Measurements from ENCODE around the gene ARL8A. TPM values are rescaled to one million over a fixed set of nuclear protein-coding genes. Genes with fewer than 3 reads are reported as not detected.
"Not testable (repeated sequence)": the region's sequence is repeated elsewhere in the genome, so short reads cannot be mapped to it uniquely, and the experiment has no call there.

Gene ARL8A
- polyA plus RNA-seq, 1 donor (not counting 4 experiments of a cell fraction or from before 2014, with no cell fraction given), result 58.6 TPM

- Histone ChIP-seq H2AFZ (ENCODE audit: control insufficient read depth, low read length) (no peak overlapping the region), H3K27me3 (ENCODE audit: control insufficient read depth, extremely low read depth, insufficient read depth, low read length) (no peaks in the 10 kb centered on the region), H3K9ac (ENCODE audit: control insufficient read depth, extremely low read depth, insufficient read depth, low read length) (no peak overlapping the region), H3K27ac (ENCODE audit: control insufficient read depth, insufficient read depth, low read length) (no peak overlapping the region), H3K36me3 (ENCODE audit: control insufficient read depth in 2 of 2, extremely low read depth in 1 of 2, insufficient read depth in 2 of 2, low read length in 2 of 2) (peaks cover 0 to 1% of the 10 kb centered on the region in 2 experiments), H3K9me1 (ENCODE audit: control insufficient read depth, extremely low read depth, insufficient read depth, low read length) (no peaks in the 10 kb centered on the region), H3K4me2 (ENCODE audit: control insufficient read depth, extremely low read depth, insufficient read depth, low read depth, low read length) (no peak overlapping the region), H3K9me3 (ENCODE audit: control insufficient read depth, low read depth, low read length) (no peaks in the 10 kb centered on the region), H3K4me3 (ENCODE audit: control insufficient read depth in 2 of 3, extremely low read depth in 1 of 3, insufficient read depth in 2 of 3, low read depth in 1 of 3, low read length in 3 of 3) (no peak overlapping the region), H3K79me2 (ENCODE audit: control insufficient read depth, insufficient read depth, low read length) (peaks cover 24% of the 10 kb centered on the region), H4K20me1 (ENCODE audit: control insufficient read depth, extremely low read depth, insufficient read depth, low read length) (no peaks in the 10 kb centered on the region), H3K4me1 (ENCODE audit: control insufficient read depth, extremely low read depth, insufficient read depth, low read length) (peaks cover 14% of the 10 kb centered on the region)
- no peak for FAIRE-seq
- no peak for DNase-seq (ENCODE audit: low read depth, low spot score)
- TF ChIP-seq EZH2 (IDR thresholded peaks at IDR 0.05; ENCODE audit: low read length), result no peak
- TF ChIP-seq, protein P1, sequence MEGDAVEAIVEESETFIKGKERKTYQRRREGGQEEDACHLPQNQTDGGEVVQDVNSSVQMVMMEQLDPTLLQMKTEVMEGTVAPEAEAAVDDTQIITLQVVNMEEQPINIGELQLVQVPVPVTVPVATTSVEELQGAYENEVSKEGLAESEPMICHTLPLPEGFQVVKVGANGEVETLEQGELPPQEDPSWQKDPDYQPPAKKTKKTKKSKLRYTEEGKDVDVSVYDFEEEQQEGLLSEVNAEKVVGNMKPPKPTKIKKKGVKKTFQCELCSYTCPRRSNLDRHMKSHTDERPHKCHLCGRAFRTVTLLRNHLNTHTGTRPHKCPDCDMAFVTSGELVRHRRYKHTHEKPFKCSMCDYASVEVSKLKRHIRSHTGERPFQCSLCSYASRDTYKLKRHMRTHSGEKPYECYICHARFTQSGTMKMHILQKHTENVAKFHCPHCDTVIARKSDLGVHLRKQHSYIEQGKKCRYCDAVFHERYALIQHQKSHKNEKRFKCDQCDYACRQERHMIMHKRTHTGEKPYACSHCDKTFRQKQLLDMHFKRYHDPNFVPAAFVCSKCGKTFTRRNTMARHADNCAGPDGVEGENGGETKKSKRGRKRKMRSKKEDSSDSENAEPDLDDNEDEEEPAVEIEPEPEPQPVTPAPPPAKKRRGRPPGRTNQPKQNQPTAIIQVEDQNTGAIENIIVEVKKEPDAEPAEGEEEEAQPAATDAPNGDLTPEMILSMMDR (optimal IDR thresholded peaks at IDR 0.05 in 1 of 3, IDR thresholded peaks at IDR 0.05 in 1 of 3, conservative IDR thresholded peaks at IDR 0.05 in 1 of 3; ENCODE audit: extremely low read depth in 1 of 3, insufficient read depth in 2 of 3, low read length in 3 of 3), result no peak
- dilution Hi-C loops (cut with MboI; ENCODE audit: extremely low pct_ligation_motif_present, low sequenced_read_pairs), result no loop called here
Observed at GRCh38 chr1:202146993-202147392, 2.5 kb upstream of the ARL8A start.

GRCh38 chr1:202146279-202146678, 1.7 kb upstream of the ARL8A start:
- peaks cover 31% of the 10 kb centered on the region for H3K79me2 ChIP-seq (ENCODE audit: control insufficient read depth, insufficient read depth, low read length)
- no peak overlapping the region for H2AFZ ChIP-seq (ENCODE audit: control insufficient read depth, low read length)
- no peaks in the 10 kb centered on the region for H3K9me3 ChIP-seq (ENCODE audit: control insufficient read depth, low read depth, low read length)
- no peaks in the 10 kb centered on the region for H4K20me1 ChIP-seq (ENCODE audit: control insufficient read depth, extremely low read depth, insufficient read depth, low read length)
- peaks cover 14% of the 10 kb centered on the region for H3K4me1 ChIP-seq (ENCODE audit: control insufficient read depth, extremely low read depth, insufficient read depth, low read length)
- H3K27ac ChIP-seq (ENCODE audit: control insufficient read depth, insufficient read depth, low read length), result no peak overlapping the region
- no peak overlapping the region for H3K4me3 ChIP-seq (ENCODE audit: control insufficient read depth in 2 of 3, extremely low read depth in 1 of 3, insufficient read depth in 2 of 3, low read depth in 1 of 3, low read length in 3 of 3)
- H3K9me1 ChIP-seq (ENCODE audit: control insufficient read depth, extremely low read depth, insufficient read depth, low read length), result no peaks in the 10 kb centered on the region
- no peak overlapping the region for H3K9ac ChIP-seq (ENCODE audit: control insufficient read depth, extremely low read depth, insufficient read depth, low read length)
- DNase-seq (ENCODE audit: low read depth, low spot score) (no peak), FAIRE-seq (no peak)
- dilution Hi-C loops (cut with MboI; ENCODE audit: extremely low pct_ligation_motif_present, low sequenced_read_pairs), result no loop called here
- no peaks in the 10 kb centered on the region for H3K27me3 ChIP-seq (ENCODE audit: control insufficient read depth, extremely low read depth, insufficient read depth, low read length)
- TF ChIP-seq, protein P1 (optimal IDR thresholded peaks at IDR 0.05 in 1 of 3, IDR thresholded peaks at IDR 0.05 in 1 of 3, conservative IDR thresholded peaks at IDR 0.05 in 1 of 3; ENCODE audit: extremely low read depth in 1 of 3, insufficient read depth in 2 of 3, low read length in 3 of 3), result no peak
- TF ChIP-seq EZH2 (IDR thresholded peaks at IDR 0.05; ENCODE audit: low read length), result no peak
- H3K4me2 ChIP-seq (ENCODE audit: control insufficient read depth, extremely low read depth, insufficient read depth, low read depth, low read length), result no peak overlapping the region
- peaks cover 0 to 1% of the 10 kb centered on the region in 2 experiments for H3K36me3 ChIP-seq (ENCODE audit: control insufficient read depth in 2 of 2, extremely low read depth in 1 of 2, insufficient read depth in 2 of 2, low read length in 2 of 2)

DNA sequence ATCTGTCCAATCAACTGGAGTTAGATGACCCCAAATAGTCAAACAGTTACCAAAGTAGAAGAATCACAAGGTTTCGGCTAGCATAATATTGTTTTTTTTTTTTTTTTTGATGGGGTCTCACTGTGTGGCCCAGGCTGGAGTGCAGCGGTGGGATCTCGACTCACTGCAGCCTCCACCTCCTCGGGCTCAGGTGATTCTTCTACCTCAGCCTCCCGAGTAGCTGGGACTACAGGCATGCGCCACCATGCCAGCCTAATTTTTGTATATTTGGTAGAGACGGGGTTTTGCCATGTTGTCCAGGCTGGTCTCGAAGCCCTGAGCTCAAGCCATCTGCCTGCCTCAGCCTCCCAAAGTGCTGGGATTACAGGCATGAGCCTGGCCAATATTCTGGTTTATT, 1.2 kb upstream of the ARL8A start:
- dilution Hi-C loops (cut with MboI; ENCODE audit: extremely low pct_ligation_motif_present, low sequenced_read_pairs); H3K36me3 ChIP-seq (ENCODE audit: control insufficient read depth in 2 of 2, extremely low read depth in 1 of 2, insufficient read depth in 2 of 2, low read length in 2 of 2); H3K9me3 ChIP-seq (ENCODE audit: control insufficient read depth, low read depth, low read length); DNase-seq (ENCODE audit: low read depth, low spot score); H3K4me3 ChIP-seq (ENCODE audit: control insufficient read depth in 2 of 3, extremely low read depth in 1 of 3, insufficient read depth in 2 of 3, low read depth in 1 of 3, low read length in 3 of 3); H3K27me3 ChIP-seq (ENCODE audit: control insufficient read depth, extremely low read depth, insufficient read depth, low read length); H3K9ac ChIP-seq (ENCODE audit: control insufficient read depth, extremely low read depth, insufficient read depth, low read length); H4K20me1 ChIP-seq (ENCODE audit: control insufficient read depth, extremely low read depth, insufficient read depth, low read length); H3K9me1 ChIP-seq (ENCODE audit: control insufficient read depth, extremely low read depth, insufficient read depth, low read length); H3K27ac ChIP-seq (ENCODE audit: control insufficient read depth, insufficient read depth, low read length); FAIRE-seq; H2AFZ ChIP-seq (ENCODE audit: control insufficient read depth, low read length): not testable (repeated sequence)
- Histone ChIP-seq H3K4me1 (ENCODE audit: control insufficient read depth, extremely low read depth, insufficient read depth, low read length) (peaks cover 14% of the 10 kb centered on the region), H3K79me2 (ENCODE audit: control insufficient read depth, insufficient read depth, low read length) (peaks cover 35% of the 10 kb centered on the region), H3K4me2 (ENCODE audit: control insufficient read depth, extremely low read depth, insufficient read depth, low read depth, low read length) (peak overlapping the region; percentile 72)
